Globus pallidus (tissue), 1 donor: ENCODE results near the gene MED15.

Experiments used
- DNase-seq: peaks from one replicate; pipeline ENCODE4 v3.0.0-alpha.2; 2015; ENCODE audit warnings: low spot score

Gene MED15

DNA sequence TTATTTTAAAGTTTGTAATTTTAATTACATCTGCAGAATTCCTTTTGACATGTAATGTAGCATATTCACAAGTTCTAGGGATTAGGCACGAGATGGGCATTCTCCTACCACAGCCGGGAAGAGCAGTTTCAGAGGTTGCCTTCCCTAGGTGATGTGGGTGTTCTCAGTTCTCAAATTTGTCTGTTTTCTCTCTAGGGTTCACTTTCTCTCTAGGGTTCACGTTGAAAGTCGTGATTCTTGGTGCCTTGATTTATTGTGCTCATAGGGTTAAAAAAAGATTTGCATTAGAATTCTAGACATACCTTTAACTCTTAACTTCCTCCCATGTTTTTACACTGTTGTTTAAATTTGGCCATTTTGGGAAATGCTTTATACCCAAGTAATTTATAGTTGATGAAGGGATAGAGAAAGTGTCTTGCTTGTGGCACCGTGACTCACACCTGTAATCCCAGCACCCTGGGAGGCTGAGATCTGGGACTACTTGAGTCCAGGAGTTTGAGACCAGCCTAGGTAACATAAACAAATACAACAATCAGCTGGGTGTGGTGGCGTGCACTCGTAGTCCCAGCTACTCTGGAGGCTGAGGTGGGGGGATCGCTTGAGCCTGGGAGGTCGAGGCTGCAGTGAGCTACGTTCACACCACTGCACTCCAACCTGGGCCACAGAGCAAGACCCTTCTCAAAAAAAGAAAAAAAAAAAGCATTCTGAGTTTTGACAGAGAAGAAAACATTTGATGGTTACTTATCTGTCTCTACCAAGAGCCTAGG lies 3.6 kb downstream of the MED15 start:
- DNase-seq = no peak

DNA sequence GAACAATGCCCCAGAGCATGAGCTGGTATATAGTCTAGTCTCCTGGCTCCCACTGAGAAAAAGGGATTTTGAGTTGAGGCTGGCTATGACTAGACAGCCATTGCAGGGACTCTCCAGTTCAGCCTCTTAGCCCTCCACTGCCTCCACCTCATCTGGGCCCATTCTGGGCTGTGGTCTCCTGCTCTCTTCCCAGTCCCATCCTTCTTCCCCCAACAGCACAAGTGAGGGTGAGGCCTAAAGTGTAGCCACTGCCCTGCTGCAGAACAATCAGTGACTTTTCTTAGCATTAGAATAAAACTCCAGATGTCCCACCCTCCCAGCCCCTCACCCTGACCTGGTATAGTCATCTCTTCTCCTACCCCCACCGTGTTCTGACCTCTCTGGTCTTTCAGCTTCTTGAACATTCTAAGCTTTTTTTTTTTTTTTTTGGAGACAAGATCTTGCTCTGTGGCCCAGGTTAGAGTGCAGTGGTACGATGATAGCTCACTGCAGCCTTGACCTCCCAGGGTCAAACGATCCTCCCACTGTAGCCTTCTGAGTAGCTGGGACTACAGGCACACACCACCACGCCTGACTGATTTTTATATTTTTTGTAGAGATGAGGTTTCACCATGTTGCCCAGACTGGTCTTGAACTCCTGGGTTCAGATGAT lies 4.3 kb downstream of the MED15 start:
- no peak for DNase-seq

DNA sequence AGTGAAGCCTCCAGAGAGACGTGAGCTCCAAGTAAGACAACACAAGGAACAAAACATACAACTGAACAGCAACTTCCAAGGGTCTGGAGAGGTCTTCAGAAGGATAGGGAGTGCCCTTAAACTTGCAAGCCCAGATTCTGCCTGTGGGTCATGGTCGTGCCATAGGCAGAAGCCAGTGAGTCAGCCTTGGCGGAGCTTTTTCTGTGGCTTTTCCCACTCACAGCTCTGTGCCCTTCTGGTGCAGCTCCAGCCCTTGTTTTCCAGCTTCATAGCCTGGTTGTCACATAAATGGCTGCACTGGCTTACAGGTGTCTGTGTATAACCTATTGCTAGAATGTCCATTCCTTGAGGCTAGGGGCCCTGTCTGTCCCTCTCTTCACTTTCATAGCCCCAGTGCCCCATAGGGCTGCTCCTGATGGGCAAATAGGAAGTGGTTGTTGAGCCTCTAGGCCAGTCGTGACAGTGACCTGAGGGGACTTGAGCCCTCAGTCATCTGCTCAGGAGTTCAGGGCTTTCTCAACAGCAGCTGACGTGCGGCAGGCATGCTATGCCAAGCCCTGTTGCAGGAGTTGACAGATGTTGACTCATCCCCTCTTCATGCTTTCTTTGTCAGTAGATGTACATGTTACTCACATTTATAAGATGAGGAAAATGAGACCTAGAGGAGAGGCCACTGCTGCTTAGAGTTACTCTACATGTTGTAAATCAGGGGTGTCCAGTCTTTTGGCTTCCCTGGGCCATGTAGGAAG lies 7.4 kb downstream of the MED15 start:
- no peak for DNase-seq

DNA sequence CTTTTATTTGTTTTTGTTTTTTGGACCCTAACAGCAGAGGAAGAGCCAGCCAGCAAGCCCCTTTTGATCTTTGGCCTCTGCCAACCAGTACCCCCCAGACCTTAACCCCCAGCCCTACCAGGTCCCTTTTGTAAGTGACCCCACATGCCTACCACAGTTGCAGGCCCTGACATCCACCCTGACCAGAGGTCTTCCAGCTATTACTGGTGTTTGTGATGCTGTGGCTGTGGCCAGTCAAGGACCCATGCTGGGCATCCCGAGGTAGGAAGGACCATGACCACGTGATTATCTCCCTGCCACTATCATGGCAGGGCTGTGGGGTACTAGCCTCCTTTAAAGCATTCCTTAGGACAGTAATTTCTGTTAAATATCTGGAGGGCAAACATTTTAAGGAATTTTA lies 9.0 kb downstream of the MED15 start:
- DNase-seq = no peak

DNA sequence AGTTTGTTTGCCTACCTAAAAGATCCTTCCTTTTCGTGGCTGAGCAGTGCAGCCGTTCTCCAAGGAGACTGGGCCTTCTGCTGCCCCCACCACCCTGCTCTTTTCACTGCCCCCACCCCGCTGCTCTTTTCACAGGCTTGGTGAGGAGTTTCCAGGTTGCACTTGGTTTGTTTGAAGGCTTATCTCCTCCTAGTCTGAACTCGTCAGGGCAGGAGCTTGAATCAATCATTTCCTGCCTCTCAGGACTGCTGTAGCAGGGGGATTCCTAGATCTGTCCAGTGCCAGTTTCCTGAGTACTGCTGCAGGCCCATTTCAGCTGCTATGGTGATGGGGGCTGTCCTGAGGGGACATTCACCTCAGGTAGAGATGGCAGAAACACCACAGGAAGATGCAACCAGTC lies 10.0 kb downstream of the MED15 start:
- no peak for DNase-seq

DNA sequence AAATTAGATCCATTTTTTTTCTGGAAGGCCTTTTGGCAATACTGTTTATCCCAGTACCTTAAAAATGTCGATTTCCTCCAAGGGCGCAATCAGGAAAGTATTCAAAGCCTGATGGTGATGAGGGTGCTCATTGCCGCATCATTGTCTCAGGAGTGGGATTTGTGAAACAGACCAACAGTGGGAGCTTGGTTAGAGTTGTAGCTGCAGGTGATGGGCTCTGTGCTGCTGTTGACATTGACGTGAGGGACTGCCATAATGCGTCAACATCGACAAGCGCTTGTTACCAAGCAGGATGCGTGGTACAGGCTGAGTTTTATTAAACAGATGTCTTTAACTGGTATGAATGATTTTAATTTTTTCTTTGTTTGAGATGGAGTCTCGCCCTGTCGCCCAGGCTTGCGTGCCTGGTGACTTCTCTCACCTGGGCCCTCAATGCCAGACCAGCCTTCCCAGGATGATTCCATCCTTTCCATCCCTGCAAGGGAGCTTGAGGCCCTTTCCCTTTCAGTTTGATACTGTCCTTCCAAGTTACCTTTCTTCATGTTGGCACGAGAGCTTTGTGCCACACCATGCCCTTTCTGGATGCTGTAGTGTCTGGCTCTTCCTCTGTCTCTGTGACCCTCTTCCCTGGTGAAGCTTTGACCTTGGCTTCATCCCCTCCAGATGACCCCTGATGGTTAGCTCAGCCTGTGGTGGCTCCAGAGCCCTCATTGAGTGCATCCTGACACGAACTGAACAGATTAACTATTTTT lies 10.6 kb downstream of the MED15 start:
- DNase-seq = no peak

DNA sequence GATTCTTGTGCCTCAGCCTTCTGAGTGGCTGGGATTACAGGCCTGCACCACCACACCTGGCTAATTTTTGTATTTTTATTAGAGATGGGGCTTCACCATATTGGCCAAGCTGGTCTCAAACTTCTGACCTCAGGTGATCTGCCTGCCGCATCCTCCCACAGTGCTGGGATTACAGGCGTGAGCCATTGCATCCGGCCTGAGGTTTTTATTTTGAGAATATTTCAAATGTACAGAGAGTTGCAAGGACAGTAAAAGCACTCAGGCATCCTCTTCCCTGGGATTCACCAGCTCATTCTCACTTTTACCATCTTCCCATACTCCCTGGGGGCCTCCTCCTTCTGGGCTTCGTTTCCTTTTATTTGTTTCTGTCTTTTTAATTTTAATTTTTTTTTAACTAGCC lies 12.1 kb downstream of the MED15 start:
- no peak for DNase-seq

DNA sequence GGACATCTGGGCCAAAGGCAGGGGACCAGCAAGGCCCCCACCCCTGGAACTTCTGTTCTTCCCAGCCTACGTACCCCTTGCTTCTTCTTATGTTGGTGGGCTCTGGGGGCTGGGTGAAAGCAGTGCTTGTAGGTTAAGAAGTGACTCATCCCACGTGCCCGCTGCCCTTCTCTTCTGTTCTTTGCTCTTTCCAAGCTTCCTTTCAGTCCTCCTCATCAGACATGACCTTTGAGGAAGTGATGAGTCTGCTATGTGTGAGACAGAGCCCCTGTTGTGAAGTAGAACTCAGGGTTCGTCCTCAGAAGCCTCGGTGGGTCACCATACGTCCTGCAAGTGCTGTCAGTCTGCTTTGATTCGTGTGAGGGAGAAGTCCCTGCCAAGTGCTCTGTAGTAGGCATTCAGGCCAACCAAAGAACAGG lies 12.7 kb downstream of the MED15 start:
- no peak for DNase-seq

DNA sequence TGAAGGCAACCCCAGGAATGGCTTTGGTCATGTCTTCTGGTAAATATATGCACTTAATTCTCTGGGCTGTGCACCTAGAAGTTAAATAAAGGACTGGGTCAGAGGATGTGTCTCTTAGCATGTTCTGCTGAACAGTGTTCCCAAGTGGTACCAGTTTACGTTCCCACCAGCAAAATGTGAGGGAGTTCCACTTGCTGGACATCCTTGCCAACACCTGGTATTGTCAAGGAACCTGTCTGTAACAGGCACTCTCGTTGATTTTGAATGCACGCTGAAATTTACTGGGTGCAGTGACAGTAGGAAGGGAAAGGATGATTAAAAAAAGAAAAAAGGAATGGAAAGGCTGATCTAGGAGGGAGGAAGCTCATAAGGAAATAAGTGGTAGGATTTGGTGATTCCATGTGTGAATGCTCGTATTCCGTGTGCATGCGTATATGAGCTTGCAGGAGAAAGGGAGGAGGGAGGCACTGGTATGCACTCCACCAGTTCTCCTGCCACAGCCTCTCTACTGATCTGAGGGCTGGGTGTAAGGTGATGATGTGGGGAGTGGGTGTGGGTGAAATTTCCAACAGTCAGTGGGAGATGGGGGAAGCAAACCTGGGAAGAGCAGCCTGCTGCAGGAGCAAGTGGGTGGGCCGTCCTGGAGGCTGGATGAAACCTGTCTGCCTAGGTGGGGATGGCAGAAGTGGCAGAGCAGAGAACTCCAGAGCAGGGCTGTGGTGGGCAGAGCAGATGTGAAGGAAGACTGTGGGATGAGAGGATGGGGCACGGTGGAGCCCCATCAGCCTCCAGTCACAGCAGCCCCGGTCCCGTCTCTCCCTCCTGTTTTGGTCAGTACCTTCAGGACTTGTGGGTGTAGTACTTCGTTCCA lies 15.0 kb downstream of the MED15 start:
- no peak for DNase-seq

DNA sequence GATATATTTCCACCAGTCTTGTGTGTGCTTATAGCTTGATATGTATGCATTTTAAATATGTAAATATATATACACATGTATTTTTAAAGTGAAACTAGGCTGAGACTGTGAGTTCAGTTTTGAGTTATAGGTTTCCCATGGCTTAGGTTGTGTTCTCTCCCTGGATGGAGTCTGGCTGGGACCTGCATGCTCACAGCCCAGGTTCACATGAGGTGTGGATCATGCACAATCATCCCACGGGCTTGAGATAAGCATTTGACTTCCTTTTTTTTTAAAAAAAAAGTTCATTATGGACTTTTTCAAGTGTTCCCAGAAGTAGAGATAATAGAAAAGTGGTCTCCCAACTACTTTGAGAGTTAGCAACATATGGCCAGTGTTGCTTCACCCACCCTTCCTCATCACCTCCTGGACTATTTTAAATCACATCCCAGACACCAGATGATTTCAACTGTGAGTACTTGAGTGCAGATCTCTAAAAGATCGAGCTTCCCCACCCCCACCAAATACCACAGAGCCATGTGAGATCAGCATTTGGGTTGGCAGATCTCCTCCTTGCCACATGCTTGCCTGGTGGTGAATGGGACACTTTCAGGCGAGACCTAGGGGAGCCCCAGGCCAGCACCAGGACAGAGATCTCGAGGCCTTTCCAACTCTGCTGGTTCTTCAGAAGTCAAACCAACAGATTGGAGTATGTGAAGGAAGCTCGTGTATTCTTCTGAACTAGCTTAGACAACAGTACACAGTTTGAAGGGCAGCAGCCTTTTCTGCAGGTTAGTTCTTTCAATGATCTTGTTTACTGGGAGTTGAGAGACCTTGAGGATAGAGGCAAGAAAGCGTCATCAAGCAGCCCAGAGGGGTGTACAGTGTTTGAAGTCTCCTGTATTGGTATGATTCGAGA lies 15.9 kb downstream of the MED15 start:
- no peak for DNase-seq

DNA sequence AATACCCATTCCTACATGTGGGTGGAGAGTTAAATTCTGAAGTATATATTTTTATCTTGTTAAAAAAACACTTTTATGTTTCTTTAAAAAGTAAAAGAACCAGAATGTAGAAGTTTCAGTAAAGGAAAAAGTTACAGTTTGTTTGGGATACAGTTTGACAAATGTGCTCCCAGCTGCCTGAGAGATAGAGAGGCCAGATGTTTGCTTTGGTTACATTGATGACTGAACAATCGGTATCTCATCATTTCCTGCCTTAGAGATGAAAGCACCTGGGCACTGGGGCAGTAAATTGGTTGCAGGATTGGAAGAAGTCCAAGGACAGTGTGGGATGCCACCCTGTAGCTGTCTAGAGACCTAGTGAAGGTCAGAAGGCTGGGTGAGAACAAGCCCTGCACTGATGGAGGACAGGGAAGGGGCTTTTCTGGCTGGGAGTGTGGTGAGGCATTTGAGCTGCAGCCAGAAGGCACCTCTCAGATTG lies 16.6 kb downstream of the MED15 start:
- no peak for DNase-seq

DNA sequence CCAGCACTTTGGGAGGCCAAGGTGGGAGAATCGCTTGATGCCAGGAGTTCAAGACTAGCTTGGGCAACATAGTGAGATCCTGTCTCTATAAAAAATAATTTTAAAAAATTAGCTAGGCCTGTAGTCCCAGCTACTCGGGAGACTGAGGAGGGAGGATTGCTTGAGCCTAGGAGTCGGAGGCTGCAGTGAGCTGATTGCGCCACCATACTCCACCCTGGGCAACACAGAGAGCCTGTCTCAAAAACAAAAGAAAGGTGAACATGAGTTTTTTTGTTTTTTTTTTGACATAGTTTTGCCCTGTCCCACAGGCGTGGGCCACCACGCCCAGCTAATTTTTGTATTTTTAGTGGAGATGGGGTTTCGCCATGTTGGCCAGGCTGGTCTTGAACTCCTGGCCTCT lies 17.6 kb downstream of the MED15 start:
- DNase-seq = no peak

DNA sequence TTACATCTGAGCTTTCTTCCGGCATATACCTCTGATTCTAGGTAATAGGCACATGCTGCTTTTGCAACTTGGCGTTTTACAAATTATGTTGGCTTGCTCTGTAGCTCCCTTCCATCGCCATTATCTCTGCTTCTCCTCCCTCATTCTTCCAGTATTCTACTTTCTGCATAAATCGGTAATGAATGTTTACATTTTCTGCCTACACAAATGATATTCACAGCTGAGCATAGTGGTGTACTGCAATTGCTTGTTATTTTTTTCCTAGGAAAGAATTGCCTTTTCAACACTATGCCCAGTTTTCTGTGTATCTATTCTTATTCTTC lies 18.9 kb downstream of the MED15 start:
- no peak for DNase-seq

DNA sequence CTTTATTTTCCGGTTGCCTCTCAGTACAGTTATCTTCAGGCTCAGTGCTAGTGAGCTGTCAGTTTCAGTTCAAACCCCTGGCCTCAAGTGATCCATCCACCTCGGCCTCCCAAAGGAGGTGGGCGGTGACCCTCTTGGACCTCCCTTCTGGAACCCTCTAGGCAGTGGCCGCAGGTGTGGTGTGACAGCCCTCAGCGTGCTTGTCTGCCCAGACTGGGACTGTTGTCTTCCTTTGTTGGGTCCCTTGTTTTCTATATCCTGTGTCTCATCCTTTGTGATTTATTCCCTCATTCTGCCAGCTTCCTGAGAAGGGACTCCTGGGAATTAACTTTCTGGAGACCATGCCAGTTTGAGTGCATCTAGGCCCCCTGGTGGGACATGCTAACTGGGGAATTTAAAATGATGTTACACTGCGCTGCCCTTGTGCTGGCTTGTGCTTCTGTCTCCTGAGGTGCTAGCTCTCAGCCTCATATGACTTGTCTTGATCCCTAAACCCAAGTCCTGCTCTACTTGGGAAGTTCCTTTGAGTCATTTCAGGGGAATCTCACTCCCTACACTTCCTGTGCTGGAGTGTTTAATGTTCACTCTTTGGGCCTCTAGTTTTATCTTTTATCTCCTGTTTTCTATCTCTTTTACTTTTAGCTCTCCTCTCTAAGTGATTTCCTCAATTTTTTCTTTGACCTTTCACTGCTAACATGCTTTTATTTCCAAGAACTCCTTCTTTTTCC lies 19.4 kb downstream of the MED15 start:
- DNase-seq = no peak

DNA sequence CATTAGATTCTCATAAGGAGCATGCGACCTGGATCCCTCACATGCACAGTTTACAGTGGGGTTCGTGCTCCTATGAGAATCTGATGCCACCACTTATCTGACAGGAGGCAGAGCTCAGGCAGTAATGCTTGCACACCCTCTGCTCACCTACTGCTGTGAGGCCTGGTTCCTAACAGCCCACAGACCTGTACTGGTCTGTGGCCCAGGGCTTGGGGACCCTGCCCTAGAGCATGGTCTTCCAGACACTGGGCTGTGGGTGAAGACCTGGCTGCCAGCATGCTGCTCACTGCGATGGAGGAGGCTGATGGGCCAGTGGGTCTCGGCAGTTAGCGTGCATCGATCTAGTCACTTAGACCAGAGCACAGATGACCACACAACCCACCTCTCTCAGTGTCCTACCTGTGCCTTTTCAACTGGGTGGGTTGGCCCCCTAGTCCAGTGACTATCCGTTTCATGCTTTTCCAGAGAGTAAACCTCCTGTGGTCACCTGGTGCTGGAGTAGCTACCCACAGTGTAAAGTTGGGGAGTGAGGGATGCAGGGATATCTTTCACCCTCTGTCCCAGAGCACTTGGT lies 21.1 kb downstream of the MED15 start:
- DNase-seq = no peak

DNA sequence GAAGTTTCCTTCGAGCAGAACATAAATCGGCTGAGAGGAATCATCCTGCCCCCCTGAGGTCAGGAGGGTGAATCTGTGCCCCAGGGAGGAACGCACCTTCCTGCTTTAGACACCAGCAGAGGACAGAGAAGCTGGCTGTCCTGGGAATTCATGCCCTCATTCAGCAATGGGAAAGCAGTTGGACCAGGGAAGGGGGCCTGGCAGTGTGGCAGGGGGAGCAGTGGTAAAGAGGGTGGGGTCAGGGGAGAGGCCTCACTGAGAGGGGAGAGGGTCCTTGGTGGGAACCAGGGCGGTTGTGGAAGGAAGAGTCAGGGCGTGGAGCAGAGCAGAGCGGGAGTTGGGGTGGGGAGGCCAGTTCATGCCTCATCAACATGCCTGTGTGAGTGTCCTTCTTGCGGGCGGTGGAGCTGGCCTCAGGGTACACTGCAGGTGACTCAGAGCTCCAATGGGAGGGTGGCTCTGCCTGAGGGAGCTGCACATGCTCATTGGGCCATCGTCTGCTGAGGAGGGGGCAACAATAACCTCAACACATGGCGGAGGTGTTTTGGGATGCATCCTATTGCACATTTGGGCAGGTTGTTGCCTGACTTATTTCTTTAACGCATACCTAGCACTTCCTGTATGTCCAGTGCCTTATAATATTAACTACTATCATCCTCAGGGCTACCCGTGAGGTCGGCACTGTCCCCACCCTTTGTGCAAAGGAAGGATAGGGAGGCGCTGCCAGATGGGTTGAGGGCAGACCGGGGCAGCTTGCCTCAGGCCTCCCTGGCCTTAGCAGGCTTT lies 23.2 kb downstream of the MED15 start:
- DNase-seq = no peak

DNA sequence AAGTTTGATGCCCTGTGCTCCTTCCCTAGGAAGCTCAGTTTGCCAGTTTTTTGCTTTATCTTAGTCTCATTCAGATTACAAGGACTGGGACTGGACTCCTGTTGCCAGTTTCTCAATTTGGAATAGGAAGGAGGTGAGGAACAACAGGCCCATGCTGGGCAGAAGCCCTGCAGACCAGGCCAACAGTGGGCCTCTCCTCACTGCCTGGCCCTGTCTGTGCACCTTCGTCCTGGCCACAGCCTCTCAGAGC lies 23.7 kb downstream of the MED15 start:
- DNase-seq = no peak

DNA sequence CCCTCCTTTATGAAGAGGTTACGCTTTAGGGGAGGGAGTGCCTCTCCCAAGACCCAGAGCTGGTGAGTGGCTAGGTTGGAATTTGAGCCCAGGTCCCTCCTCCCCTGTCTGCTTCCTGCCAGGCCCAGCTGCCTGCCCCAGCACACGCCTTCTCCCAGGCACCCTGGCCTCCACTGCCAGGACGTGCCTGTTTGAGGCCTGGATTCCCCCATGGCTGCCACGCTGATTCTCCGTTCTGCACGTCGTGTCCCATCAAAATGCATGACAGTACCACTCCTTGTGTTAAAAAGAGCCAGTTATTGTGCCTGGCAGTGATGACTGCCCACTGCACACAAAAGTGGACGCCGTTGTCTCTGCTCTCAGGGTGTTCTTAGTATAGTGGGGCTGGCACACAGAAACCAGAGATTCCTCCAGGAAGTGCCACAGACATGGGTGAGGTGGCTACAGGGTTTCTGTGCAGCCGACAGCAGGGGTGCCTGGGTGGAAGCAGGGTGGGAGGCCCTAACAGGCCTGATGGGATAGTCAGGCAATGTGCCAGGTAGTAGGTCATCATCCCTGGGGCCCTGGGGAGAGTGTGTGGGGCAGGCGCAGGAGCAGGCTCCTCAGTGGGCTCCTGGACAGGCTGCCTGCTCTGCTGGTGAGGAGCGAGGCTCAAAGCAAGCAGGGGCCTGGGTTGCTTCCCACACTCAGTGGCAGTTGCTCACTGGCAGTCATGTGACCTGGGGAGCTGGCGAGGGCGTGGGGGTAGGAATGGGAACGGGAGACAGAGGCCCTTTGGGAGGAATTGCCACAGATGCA lies 24.2 kb downstream of the MED15 start:
- peak; percentile 69 for DNase-seq
